HG02759 (cell line): ENCODE results near the gene MARK1.
A peak's percentile ranks its signal among the peaks of the same experiment; 100 is the strongest.

Experiments used
- ATAC-seq: cut with Tn5 transposase; IDR thresholded peaks from one replicate; pipeline ENCODE4 v1.9.1; 2021; ENCODE audit warnings: mild to moderate bottlenecking, moderate library complexity; ENCODE audit not compliant: unreplicated experiment

The MARK1 gene

DNA sequence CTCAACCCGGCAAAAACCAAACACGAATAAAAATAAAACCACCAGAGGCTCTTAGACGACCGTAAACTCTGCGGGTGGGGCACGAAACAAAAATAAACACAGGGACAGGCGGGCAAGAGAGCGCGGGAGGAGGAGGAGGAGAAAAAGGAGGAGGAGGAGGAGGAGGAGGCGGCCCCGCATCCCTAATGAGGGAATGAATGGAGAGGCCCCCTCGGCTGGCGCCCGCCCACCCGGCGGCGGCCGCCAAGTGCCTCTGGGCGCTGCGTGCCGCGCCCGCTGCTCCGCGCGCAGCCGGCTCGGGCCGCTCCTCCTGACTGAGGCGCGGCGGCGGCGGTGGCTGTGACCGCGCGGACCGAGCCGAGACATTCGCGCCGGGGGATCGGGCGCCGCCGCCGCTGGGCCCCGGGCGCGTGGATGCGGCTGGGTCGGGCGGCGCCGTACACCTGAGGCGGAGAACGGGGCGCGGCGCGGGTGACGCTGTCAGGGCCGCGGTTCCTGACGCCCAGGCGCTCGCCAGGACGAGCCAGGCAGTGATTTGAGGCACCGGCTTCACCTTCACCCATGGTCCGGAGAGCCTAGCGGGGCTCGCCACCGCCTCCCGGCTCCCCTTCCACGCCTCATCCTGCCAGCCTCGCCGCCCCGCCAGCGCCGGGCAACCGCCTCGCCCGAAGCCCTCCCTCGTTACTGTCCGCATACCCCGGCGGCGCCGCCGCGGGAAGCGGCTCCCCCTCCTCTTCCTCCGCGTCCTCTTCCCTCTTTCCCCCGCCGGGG lies at the start of gene MARK1:
MARK1 (plus strand) TSS at position 229 of the 771 bp plus-strand sequence. CDS start 687 bp downstream, outside the sequence.
- peak; percentile 66 for ATAC-seq

DNA sequence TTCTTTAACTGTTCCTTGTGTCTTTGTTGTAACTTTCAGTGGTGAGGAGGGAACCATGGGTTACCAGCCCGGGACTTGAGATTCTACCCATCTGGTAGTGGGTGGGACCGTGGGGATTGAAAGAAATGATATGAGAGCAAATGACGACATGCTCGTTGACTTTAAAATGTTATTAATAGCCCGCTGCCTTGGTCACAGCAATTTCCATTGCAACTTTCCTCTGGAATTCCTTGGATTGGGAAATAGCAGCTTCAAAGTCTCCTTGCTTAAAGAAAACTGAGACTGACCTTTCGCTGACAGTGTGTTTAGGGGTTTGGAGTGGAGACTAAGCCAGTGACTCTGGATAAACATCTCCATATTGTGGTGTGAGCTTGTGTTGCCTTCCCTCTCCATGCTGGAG lies 44.2 kb upstream of the MARK1 start:
- ATAC-seq = no peak

- no peak for ATAC-seq
These were observed 43.8 kb upstream of the MARK1 start for GRCh38 chr1:220484135-220484534.

DNA sequence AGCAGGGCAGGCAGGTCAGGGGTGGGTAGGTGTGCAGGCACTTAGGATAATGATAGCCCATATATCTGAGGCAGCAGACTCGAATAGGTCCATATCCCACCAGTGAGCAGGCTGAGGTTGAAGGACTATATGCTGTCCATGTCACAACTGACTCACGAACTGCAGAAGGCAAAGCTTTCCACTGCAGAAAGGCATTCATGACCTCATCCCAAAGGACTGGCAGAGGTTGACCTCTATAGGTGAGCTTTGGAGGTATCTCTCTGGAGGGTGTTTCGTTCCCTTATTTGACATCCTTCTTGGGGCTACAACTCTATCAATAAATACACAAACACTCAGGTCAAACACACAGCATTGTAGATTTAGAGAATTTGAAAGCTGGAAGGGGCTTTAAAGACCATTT lies 42.8 kb upstream of the MARK1 start:
- ATAC-seq = no peak

GRCh38 chr1:220485791-220486190 lies 42.1 kb upstream of the MARK1 start:
- no peak for ATAC-seq

GRCh38 chr1:220487297-220487820 lies 40.6 kb upstream of the MARK1 start:
- ATAC-seq = no peak

GRCh38 chr1:220491891-220492290 lies 36.0 kb upstream of the MARK1 start:
- no peak for ATAC-seq

GRCh38 chr1:220497220-220497947 lies 30.6 kb upstream of the MARK1 start:
- ATAC-seq = no peak

DNA sequence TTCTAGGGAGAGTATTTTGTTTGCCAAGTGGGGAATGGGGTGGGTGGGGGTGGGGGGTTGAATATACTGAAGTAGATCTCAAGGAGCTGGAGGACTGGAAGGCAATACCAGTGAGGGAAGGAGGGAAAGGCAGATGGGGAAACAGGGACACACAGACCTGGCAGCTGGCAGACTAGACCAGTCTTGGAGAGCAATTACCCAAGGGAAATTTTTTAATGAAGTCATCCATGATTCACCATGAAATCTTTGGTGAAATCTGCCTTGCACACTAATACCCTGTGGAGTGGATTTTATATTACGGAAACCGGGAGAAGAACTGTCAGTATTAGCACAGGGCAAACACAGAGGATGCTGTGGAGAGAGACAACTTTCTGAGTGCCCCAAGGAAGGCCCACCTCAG lies 29.7 kb upstream of the MARK1 start:
- ATAC-seq = no peak

- no peak for ATAC-seq
These were observed 27.6 kb upstream of the MARK1 start for GRCh38 chr1:220500372-220500771.

DNA sequence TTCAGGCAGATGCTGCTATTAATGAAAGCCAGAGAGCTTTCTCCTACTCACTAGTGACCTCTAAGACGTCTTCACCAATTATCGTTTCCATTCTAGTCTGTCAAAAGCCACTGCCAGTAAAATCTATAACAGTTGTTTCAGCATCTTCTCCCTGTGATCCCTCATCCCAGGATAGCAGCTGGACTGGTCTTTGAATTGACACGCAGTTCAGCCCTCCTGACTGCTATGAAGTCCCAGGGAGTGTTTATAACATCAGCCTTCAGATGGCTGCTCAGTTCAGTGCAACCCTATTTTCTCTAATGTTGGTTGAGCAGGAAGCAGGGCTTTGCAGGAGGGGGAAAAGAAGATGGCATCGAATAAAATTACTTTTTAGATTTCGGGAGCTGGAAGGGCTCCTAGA lies 23.6 kb upstream of the MARK1 start:
- ATAC-seq = no peak

DNA sequence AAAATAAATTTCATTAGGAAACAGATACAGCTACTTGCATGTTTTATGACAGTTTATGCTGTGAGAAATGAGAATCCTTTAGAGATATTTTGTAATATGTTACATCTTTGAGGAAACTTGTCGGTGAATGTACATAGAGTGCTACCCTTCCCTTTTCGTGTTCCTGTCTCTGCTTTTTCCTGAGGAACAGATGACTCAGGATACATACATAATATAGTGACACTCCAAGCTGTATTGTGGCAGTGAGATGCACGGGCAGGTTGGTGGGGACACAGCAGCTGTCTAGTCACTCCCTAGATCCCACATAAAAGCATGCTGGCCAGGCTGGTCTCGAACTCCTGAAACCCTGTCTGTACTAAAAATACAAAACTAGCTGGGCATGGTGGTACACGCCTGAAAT lies 20.9 kb upstream of the MARK1 start:
- ATAC-seq = no peak

GRCh38 chr1:220511179-220511578 lies 16.8 kb upstream of the MARK1 start:
- no peak for ATAC-seq

GRCh38 chr1:220511785-220512184 lies 16.2 kb upstream of the MARK1 start:
- ATAC-seq = no peak

GRCh38 chr1:220513834-220514233 lies 14.1 kb upstream of the MARK1 start:
- no peak for ATAC-seq

GRCh38 chr1:220514256-220514655 lies 13.7 kb upstream of the MARK1 start:
- ATAC-seq = no peak

DNA sequence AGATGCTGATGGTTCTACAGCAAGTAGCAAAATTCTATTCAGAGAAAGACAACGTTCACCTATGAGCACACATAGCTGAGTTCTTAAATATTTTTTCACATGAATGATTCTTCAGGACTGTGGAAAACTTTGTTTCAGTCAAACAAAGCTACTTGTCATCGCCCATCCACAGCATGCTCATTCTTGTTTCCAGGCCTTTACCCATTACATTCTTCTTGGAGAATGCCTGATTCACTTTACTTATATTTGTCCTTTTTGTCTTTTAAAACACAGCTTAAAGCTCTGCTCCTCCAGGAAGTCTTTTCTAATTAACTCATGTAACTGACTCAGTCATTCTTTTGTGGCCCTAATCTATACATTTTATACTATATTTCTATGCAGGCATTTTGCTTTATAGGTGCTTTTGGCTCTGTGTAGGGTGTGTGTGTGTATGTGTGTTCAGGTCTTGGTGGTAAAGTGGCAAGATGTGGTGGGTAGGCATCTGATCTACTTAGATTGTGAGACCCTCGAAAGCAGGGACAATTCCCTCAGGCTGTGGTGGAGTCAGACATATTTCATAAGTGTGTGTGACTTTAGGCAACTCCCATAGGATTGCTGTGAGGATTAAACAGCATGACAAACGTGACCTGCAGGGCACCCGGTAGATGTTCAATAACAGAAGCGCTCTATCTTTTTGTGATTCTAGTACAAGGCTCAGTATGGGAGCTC lies 11.8 kb upstream of the MARK1 start:
- ATAC-seq = no peak

DNA sequence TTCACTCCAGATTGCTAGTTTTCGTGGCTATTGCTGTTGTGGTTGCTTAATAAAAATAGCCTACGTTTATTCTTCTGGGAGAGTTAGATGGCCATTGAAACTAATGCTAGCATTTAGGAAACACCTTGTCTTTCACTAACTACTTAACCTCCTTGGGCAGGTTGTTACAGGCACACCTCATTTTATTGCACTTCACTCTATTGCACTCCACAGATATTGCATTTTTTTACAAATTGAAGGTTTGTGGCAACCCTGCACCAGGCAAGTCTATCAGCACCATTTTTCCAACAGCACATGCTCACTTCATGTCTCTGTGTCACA lies 11.3 kb upstream of the MARK1 start:
- ATAC-seq = no peak

DNA sequence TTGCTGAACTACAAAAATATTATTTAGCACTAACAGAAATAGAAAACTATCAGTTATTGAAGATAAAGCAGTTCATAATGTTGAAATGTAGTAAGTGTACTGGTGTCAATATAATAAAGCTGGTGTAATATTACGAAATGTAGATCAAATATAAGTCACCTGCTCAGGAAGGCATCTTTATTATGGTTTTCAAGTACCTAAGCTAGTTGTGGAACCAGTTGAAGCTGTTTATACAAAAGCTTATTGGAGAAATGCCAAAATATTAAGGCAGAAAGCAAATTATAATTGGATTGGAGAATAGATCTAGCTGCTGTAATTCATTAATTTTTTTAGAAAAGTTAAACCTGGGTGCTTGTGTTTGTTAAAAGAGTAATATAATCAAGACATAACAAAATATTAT lies 6.2 kb upstream of the MARK1 start:
- ATAC-seq = no peak

DNA sequence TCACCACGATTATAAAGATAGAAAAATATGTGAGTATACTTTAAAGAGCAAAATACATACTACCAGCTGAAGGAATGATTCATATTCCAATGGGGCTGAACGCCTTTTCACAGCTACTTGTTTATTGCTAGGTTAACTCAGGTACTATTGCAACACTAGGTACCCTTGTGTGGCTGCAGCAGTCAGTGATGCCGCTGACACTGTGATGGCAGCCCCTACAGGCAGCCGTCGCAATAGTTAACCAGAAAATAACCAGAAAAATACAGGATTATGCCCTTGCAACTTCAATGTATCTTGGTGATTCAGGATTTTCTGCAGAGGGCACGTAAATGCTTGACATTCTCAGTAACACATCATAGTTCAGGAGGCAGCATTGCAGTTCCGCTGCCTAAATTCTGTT lies 1.6 kb upstream of the MARK1 start:
- no peak for ATAC-seq

- ATAC-seq = peak; percentile 39
These were observed 543 bp upstream of the MARK1 start for GRCh38 chr1:220527279-220527907.
